ENCODE measurements around the gene GIT2. TPM values are rescaled to one million over a fixed set of nuclear protein-coding genes. Genes with fewer than 3 reads are reported as not detected.

Gene GIT2
- total and polyA plus RNA-seq, 7 donors = 10.8 to 29.7 (median 20.3) TPM

DNA sequence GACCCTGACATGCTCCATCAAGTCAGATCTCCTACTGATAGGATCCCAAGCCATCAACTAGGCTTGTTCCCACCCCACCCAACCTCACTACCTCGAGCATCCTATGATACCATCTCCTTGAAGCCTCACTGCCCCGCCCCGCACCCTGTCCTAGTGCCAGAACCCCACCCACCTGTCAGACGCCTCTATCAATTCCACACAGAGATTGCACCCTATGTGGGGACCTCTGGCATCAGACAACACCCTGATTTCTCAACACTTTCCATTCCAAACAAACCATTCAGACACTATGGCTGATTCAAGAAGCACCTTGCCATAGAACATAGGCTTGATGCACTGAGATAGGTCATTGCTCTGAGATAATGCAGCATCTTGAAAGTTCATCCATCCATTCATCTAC lies 112.7 kb downstream of the GIT2 start:
- Histone ChIP-seq H3K27ac (no peak overlapping the region), H3K9me3 (no peaks in the 10 kb centered on the region), H3K27me3 (ENCODE audit: insufficient read depth in 3 of 3, low read length in 2 of 3) (no peaks in the 10 kb centered on the region), H3K4me1 (peaks cover 16% of the 10 kb centered on the region), H3K4me3 (no peak overlapping the region), H3K36me3 (ENCODE audit: insufficient read depth in 1 of 2, low read depth in 1 of 2) (no peaks in the 10 kb centered on the region)
- TF ChIP-seq, protein P1, sequence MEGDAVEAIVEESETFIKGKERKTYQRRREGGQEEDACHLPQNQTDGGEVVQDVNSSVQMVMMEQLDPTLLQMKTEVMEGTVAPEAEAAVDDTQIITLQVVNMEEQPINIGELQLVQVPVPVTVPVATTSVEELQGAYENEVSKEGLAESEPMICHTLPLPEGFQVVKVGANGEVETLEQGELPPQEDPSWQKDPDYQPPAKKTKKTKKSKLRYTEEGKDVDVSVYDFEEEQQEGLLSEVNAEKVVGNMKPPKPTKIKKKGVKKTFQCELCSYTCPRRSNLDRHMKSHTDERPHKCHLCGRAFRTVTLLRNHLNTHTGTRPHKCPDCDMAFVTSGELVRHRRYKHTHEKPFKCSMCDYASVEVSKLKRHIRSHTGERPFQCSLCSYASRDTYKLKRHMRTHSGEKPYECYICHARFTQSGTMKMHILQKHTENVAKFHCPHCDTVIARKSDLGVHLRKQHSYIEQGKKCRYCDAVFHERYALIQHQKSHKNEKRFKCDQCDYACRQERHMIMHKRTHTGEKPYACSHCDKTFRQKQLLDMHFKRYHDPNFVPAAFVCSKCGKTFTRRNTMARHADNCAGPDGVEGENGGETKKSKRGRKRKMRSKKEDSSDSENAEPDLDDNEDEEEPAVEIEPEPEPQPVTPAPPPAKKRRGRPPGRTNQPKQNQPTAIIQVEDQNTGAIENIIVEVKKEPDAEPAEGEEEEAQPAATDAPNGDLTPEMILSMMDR (IDR thresholded peaks at IDR 0.05) = no peak
- intact Hi-C loops (cut with DNase I) = no loop called here
- no peak for DNase-seq
- 59 to 75% (median 64%) methylated on average over 4 of the region's 4 CpGs for WGBS, 3 donors
- ATAC-seq = no peak

DNA sequence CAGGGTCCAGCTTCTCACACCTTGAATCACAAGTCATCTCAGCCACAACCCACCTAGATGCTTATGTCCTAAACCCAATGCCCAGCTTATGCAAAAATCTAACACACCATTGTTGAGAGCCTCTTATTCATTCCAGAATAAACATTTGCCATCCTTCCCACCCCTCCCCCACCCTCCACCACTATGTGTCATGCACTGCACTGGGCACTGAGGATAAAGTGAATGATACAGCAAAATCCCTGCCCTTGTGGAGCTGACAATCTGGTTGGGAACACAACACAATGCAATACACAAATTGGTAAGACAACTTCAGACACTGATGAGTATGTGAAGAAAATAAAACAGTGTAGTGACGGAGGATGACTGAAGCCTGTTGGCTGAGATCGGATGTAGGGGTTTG lies 114.4 kb downstream of the GIT2 start:
- no peak overlapping the region for H3K27ac ChIP-seq
- H3K36me3 ChIP-seq (ENCODE audit: insufficient read depth in 1 of 2, low read depth in 1 of 2) = no peaks in the 10 kb centered on the region
- H3K27me3 ChIP-seq (ENCODE audit: insufficient read depth in 3 of 3, low read length in 2 of 3) = no peaks in the 10 kb centered on the region
- H3K4me1 ChIP-seq = peaks cover 19% of the 10 kb centered on the region
- 80 to 94% (median 90%) methylated on average over 2 of the region's 2 CpGs for WGBS, 3 donors
- TF ChIP-seq, protein P1 (IDR thresholded peaks at IDR 0.05) = no peak
- H3K9me3 ChIP-seq = no peaks in the 10 kb centered on the region
- H3K4me3 ChIP-seq = no peak overlapping the region
- intact Hi-C loops (cut with DNase I) = no loop called here
- ATAC-seq (no peak), DNase-seq (no peak)

DNA sequence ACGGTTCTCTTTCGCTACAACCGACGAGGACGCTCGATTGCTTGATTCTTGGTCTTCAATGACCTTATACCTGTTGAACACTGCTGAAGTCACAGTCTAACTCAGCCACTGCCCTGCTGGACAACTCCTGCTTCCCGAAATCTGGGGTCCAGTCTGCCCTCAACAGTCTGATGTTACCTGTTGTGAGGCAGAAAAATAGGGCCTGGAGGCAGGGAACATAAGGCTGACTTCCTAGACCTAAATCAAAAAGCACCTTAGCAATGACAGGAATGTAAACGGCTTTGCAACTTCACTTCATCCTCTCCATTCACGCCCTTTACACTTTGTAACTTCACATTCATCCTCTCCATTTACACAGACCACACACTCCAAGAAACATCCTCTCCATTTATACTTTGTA lies 115.2 kb downstream of the GIT2 start:
- intact Hi-C loops (cut with DNase I) = loop anchor here (1.0 kb wide), 2 partner anchors 76 to 77 kb away; no protein-coding TSS in a partner anchor
- DNase-seq (no peak), ATAC-seq (peak; percentile 1 to 26 (median 4))
- Histone ChIP-seq H3K27ac (peak overlapping the region; percentile 65), H3K27me3 (ENCODE audit: insufficient read depth in 3 of 3, low read length in 2 of 3) (no peaks in the 10 kb centered on the region), H3K36me3 (ENCODE audit: insufficient read depth in 1 of 2, low read depth in 1 of 2) (no peaks in the 10 kb centered on the region), H3K4me3 (peak overlapping the region; percentile 91), H3K9me3 (no peaks in the 10 kb centered on the region), H3K4me1 (peaks cover 19% of the 10 kb centered on the region)
- TF ChIP-seq, protein P1 (IDR thresholded peaks at IDR 0.05) = no peak
- 6 to 9% (median 8%) methylated on average over 9 of the region's 9 CpGs for WGBS, 3 donors

DNA sequence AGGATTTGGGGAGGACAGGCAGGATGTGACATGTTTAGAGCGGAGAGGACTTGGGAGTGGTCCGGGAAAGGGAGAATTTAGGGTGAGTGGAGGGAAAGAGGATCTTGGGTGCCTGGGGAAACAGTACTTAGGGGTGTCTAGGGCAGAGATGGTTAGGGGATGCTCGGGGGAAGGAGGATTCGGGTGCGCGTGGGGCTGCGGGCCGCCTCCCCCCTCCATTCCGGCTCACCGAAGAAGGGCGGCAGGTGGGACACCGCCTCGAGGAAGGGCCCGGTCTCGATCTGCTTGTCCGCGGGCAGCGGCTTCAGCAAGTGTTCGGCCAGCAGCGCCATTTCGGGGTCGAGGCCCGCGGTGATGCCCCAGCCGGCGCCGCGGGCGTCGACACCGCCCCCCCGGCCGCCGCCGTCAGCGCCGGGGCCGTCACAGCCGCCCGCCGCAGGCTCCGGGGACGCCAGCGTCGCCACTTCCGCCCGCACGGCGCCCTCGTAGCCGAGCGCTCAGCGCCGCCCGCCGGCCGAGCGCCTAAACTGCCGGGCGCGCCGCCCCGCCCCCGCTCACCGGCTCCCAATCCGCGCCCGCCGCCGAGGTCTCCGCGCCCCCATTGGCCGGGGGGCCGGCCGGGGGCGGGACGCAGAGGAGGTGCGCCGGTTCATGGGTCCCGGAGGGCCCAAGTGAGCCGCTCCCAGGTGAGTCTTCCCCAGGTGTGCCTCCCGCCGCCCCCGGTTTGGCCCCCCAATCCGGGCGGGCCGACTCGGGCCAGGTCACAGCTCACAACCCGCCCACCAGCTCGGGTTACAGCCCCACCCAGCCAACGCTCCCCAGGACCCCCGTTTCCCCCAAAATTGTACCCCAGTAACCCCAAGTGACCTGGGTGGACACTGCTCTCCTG lies 115.9 kb downstream of the GIT2 start, which contains the start of gene GLTP:
Gene GLTP, minus strand, starts transcription at position 499 of the 889 bp plus-strand sequence. Its CDS starts 167 bp downstream, at position 332.
- H3K36me3 ChIP-seq (ENCODE audit: insufficient read depth in 1 of 2, low read depth in 1 of 2) = no peaks in the 10 kb centered on the region
- TF ChIP-seq, protein P1 (IDR thresholded peaks at IDR 0.05) = peak; percentile 75
- 0 to 1% (median 0%) methylated on average over 38 to 91 of the region's 92 CpGs for WGBS, 3 donors
- H3K27ac ChIP-seq = peak within 1 kb of the TSS; percentile 78
- ATAC-seq (peak; percentile 98 to 99 (median 98)), DNase-seq (peak; percentile 88 to 93)
- H3K27me3 ChIP-seq (ENCODE audit: insufficient read depth in 3 of 3, low read length in 2 of 3) = no peaks in the 10 kb centered on the region
- H3K9me3 ChIP-seq = no peaks in the 10 kb centered on the region
- intact Hi-C loops (cut with DNase I) = loop anchor here (1.0 kb wide), 2 partner anchors 75 to 76 kb away; no protein-coding TSS in a partner anchor
- peak within 1 kb of the TSS; percentile 91 for H3K4me3 ChIP-seq
- peaks cover 19% of the 10 kb centered on the region for H3K4me1 ChIP-seq

Other genes with a start within 250 kb of the GIT2 start
- under 1 TPM in 3 of 4 donors, not detected in 1; 0.07 to 0.11 (median 0.10) TPM for gene TRPV4, start 163.0 kb downstream of the GIT2 start, total RNA-seq
- gene TRPV4, start 163.0 kb downstream of the GIT2 start, polyA plus RNA-seq = under 1 TPM; 0.03 to 0.07 (median 0.05) TPM
- gene GLTP, start 115.8 kb downstream of the GIT2 start, total RNA-seq = 10 to 100 TPM; 15.3 to 23.3 (median 16.9) TPM
- 10 to 100 TPM; 12.1 to 18.7 (median 18.2) TPM for gene GLTP, start 115.8 kb downstream of the GIT2 start, polyA plus RNA-seq
- gene TCHP, start 96.1 kb downstream of the GIT2 start, total RNA-seq = 10 to 100 TPM in 1 of 4 donors, 1 to 10 TPM in 3; 5.8 to 11.2 (median 8.5) TPM
- gene TCHP, start 96.1 kb downstream of the GIT2 start, polyA plus RNA-seq = 10 to 100 TPM in 1 of 3 donors, 1 to 10 TPM in 2; 4.5 to 14.8 (median 5.7) TPM
- gene ANKRD13A, start 3.1 kb upstream of the GIT2 start, total RNA-seq = 10 to 100 TPM in 2 of 4 donors, 1 to 10 TPM in 2; 8.7 to 16.3 (median 11.7) TPM
- 1 to 10 TPM; 6.8 to 9.0 (median 7.4) TPM for gene ANKRD13A, start 3.1 kb upstream of the GIT2 start, polyA plus RNA-seq
- gene C12orf76, start 52.2 kb upstream of the GIT2 start, total RNA-seq = 1 to 10 TPM; 3.1 to 9.8 (median 6.1) TPM
- 10 to 100 TPM in 1 of 3 donors, 1 to 10 TPM in 2; 6.9 to 19.1 (median 7.4) TPM for gene C12orf76, start 52.2 kb upstream of the GIT2 start, polyA plus RNA-seq
- gene IFT81, start 128.0 kb upstream of the GIT2 start, total RNA-seq = 1 to 10 TPM; 4.1 to 9.6 (median 5.3) TPM
- 1 to 10 TPM; 2.5 to 8.7 (median 3.8) TPM for gene IFT81, start 128.0 kb upstream of the GIT2 start, polyA plus RNA-seq